Measurements from ENCODE around the gene P2RX6.

GRCh38 chr22:20985720-20986119 is 29.2 kb upstream of the P2RX6 start:
- TF ChIP-seq CTCF (IDR thresholded peaks at IDR 0.05 in 4 of 5, conservative IDR thresholded peaks at IDR 0.05 in 1 of 5) (no peak), POLR2A (IDR thresholded peaks at IDR 0.05) (no peak)

All from gastrocnemius medialis (tissue), 4 donors.